ENCODE data around the gene TRPM3.

- TF ChIP-seq CTCF (CRISPR knock-in tag; IDR thresholded peaks at IDR 0.05) (no peak), HIVEP1 (CRISPR knock-in tag; IDR thresholded peaks at IDR 0.05) (no peak), GABPB1 (CRISPR knock-in tag; IDR thresholded peaks at IDR 0.05) (no peak), ZNF205 (CRISPR knock-in tag; IDR thresholded peaks at IDR 0.05) (no peak), IKZF4 (CRISPR knock-in tag; IDR thresholded peaks at IDR 0.05; ENCODE audit: borderline replicate concordance, low read depth, not compliant biosample characterization) (no peak), SMAD3 (CRISPR knock-in tag; IDR thresholded peaks at IDR 0.05) (no peak), NFE2L2 (IDR thresholded peaks at IDR 0.05; ENCODE audit: low read length) (no peak), SMC3 (IDR thresholded peaks at IDR 0.05; ENCODE audit: low read length) (no peak), ZNF580 (CRISPR knock-in tag; IDR thresholded peaks at IDR 0.05; ENCODE audit: borderline replicate concordance, low read depth) (no peak), POLR2AphosphoS5 (IDR thresholded peaks at IDR 0.05; ENCODE audit: low read depth, low read length) (no peak), ZNF143 (CRISPR knock-in tag; IDR thresholded peaks at IDR 0.05) (no peak), ZNF263 (CRISPR knock-in tag; IDR thresholded peaks at IDR 0.05) (no peak), HMGA1 (CRISPR knock-in tag; conservative IDR thresholded peaks at IDR 0.05) (no peak), SALL2 (CRISPR knock-in tag; IDR thresholded peaks at IDR 0.05) (no peak)
Observed at GRCh38 chr9:70746760-70747159, 374.7 kb downstream of the TRPM3 start.

Measured in HepG2 (cell line).